ENCODE results near the gene CNTFR.

The CNTFR gene

DNA sequence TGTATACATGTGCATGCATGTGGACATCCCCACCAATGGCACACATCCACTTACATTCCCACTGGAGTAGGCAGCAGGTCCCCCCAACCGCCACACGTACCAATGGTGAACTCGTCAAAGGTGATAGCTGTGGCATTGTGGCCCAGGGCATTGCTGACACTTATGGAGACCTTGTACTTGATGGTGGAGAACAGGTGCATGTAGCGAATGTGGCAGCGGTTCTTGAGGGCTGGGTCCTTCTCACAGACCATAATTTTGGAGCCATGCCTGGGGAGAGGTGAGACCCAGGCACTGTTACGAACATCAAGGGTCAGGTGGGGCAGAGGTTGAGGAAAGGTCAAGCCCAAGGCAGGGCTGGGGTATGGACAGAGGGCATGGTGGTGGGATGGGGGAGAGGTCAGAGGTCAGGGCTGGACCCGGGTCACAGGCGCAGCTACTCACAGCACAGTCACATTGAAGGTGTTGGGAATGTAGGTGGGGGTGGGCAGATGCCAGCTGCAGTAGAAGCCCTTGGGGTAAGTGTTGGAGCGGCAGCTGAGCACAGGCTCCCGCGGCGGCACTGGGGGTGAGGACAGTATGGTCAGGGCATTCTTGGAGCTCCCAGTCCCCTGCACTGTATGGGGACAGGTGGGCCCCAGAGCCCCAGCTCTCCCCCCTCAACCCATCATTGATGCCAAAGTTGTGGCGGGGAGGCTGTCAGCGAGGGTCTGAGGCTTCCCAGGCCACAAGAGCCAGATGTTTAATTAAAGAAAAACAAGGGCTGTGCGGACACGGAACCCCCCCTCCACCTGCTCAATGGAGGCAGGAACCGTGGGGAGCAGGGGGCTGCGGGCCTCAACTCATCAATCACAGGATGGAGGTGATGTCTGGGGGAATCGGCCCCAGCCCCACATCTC lies 31.9 kb downstream of the CNTFR start:
- no peak overlapping the region for H3K4me3 ChIP-seq (replicated peaks; ENCODE audit: insufficient read depth, low read length)
- no peak for DNase-seq (ENCODE audit: low read depth in 1 of 2, low spot score in 1 of 2)
- no peak overlapping the region for H3K27ac ChIP-seq (replicated peaks)
- TF ChIP-seq SPI1 (IDR thresholded peaks at IDR 0.05; ENCODE audit: borderline replicate concordance, low read depth), result no peak
- TF ChIP-seq POLR2AphosphoS5 (IDR thresholded peaks at IDR 0.05; ENCODE audit: low read depth), result no peak
- TF ChIP-seq, protein P1, sequence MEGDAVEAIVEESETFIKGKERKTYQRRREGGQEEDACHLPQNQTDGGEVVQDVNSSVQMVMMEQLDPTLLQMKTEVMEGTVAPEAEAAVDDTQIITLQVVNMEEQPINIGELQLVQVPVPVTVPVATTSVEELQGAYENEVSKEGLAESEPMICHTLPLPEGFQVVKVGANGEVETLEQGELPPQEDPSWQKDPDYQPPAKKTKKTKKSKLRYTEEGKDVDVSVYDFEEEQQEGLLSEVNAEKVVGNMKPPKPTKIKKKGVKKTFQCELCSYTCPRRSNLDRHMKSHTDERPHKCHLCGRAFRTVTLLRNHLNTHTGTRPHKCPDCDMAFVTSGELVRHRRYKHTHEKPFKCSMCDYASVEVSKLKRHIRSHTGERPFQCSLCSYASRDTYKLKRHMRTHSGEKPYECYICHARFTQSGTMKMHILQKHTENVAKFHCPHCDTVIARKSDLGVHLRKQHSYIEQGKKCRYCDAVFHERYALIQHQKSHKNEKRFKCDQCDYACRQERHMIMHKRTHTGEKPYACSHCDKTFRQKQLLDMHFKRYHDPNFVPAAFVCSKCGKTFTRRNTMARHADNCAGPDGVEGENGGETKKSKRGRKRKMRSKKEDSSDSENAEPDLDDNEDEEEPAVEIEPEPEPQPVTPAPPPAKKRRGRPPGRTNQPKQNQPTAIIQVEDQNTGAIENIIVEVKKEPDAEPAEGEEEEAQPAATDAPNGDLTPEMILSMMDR (IDR thresholded peaks at IDR 0.05; ENCODE audit: insufficient read depth, low read length), result no peak
- TF ChIP-seq GABPA (IDR thresholded peaks at IDR 0.05; ENCODE audit: low read depth), result no peak
- TF ChIP-seq, protein P2, sequence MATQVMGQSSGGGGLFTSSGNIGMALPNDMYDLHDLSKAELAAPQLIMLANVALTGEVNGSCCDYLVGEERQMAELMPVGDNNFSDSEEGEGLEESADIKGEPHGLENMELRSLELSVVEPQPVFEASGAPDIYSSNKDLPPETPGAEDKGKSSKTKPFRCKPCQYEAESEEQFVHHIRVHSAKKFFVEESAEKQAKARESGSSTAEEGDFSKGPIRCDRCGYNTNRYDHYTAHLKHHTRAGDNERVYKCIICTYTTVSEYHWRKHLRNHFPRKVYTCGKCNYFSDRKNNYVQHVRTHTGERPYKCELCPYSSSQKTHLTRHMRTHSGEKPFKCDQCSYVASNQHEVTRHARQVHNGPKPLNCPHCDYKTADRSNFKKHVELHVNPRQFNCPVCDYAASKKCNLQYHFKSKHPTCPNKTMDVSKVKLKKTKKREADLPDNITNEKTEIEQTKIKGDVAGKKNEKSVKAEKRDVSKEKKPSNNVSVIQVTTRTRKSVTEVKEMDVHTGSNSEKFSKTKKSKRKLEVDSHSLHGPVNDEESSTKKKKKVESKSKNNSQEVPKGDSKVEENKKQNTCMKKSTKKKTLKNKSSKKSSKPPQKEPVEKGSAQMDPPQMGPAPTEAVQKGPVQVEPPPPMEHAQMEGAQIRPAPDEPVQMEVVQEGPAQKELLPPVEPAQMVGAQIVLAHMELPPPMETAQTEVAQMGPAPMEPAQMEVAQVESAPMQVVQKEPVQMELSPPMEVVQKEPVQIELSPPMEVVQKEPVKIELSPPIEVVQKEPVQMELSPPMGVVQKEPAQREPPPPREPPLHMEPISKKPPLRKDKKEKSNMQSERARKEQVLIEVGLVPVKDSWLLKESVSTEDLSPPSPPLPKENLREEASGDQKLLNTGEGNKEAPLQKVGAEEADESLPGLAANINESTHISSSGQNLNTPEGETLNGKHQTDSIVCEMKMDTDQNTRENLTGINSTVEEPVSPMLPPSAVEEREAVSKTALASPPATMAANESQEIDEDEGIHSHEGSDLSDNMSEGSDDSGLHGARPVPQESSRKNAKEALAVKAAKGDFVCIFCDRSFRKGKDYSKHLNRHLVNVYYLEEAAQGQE (IDR thresholded peaks at IDR 0.05; ENCODE audit: insufficient replicate concordance, low read depth), result no peak
- H3K27me3 ChIP-seq (ENCODE audit: insufficient read depth, poor library complexity, severe bottlenecking), result peaks cover 24% of the 10 kb centered on the region

DNA sequence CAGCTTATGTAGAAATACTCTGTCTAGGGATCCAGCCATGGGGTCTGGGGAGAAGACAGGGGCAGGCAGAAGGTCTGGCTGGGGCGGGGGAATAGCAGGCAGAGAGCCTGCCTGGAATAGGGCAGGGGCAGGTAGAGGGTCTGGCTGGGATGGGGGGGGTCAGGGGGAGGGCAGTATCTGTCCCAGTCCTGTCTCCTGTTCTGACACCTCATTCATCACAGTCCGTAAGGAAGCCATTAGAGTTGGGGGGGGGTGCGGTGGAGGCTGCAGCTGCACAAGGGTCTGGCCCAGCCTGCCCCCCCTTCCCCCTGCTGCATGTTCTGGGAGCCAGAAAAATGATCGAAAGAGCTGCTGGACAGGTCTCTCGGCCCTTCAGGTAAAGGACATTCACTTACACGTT lies 32.6 kb downstream of the CNTFR start:
- no peak overlapping the region for H3K4me3 ChIP-seq (replicated peaks; ENCODE audit: insufficient read depth, low read length)
- no peak for DNase-seq (ENCODE audit: low read depth in 1 of 2, low spot score in 1 of 2)
- TF ChIP-seq SPI1 (IDR thresholded peaks at IDR 0.05; ENCODE audit: borderline replicate concordance, low read depth), result no peak
- no peak overlapping the region for H3K27ac ChIP-seq (replicated peaks)
- H3K27me3 ChIP-seq (ENCODE audit: insufficient read depth, poor library complexity, severe bottlenecking), result peaks cover 24% of the 10 kb centered on the region

DNA sequence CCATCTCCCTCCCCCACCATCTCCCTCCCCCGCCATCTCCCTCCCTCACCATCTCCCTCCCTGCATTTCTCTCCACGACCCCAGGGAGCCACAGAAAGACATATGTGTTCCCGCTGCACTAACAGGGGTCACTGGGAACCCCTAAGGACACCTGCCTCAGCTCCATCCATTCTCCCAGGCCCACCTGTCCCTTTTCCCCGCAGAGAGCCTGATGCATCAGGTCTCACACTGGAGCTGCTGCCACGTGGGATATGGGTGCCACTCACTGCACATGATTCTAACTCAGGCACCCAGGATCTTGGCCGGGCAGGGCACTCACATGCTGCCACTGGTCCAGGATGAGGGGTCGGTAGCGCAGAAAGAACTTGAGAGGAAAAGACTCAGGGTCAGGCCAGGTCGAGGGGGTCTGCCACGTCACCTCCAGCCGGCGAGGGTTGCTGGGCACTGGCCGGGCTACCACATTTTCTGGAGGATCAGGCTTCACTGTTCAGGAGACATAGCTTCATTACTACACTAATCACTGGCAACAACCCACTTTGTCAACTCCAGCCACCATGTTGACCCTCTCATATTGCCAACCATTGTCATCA lies 33.5 kb downstream of the CNTFR start:
- H3K4me3 ChIP-seq (replicated peaks; ENCODE audit: insufficient read depth, low read length), result no peak overlapping the region
- no peak for DNase-seq (ENCODE audit: low read depth in 1 of 2, low spot score in 1 of 2)
- peaks cover 24% of the 10 kb centered on the region for H3K27me3 ChIP-seq (ENCODE audit: insufficient read depth, poor library complexity, severe bottlenecking)
- TF ChIP-seq POLR2AphosphoS5 (IDR thresholded peaks at IDR 0.05; ENCODE audit: low read depth) (no peak), GABPA (IDR thresholded peaks at IDR 0.05; ENCODE audit: low read depth) (no peak)
- TF ChIP-seq, protein P2 (IDR thresholded peaks at IDR 0.05; ENCODE audit: insufficient replicate concordance, low read depth), result no peak
- TF ChIP-seq, protein P1 (IDR thresholded peaks at IDR 0.05; ENCODE audit: insufficient read depth, low read length), result no peak
- no peak overlapping the region for H3K27ac ChIP-seq (replicated peaks)

DNA sequence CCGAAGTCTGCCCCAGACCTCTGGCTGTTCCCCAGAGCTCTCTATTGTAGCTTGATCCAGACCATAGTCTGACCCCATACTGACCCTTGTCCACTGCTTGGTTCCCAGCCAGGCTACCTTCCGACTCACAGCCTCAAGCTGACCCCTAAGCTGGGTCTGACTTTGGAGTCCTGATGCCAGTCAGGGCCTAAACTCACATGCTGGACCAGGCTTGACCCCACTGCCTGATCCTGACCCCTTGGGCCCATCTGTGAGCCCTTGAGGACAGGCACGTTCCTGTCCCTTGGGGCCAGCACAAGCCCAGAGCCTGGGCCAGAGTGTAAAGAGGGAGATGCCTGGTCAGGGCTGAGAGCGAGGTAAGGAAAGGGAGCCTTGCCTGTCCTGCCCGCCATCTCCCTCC lies 34.0 kb downstream of the CNTFR start:
- Histone ChIP-seq H3K27me3 (ENCODE audit: insufficient read depth, poor library complexity, severe bottlenecking) (peaks cover 24% of the 10 kb centered on the region), H3K4me3 (replicated peaks; ENCODE audit: insufficient read depth, low read length) (no peak overlapping the region), H3K27ac (replicated peaks) (no peak overlapping the region)
- DNase-seq (ENCODE audit: low read depth in 1 of 2, low spot score in 1 of 2), result no peak
- TF ChIP-seq, protein P1 (IDR thresholded peaks at IDR 0.05; ENCODE audit: insufficient read depth, low read length), result no peak
- TF ChIP-seq GABPA (IDR thresholded peaks at IDR 0.05; ENCODE audit: low read depth) (no peak), POLR2AphosphoS5 (IDR thresholded peaks at IDR 0.05; ENCODE audit: low read depth) (no peak), SPI1 (IDR thresholded peaks at IDR 0.05; ENCODE audit: borderline replicate concordance, low read depth) (no peak)
- TF ChIP-seq, protein P2 (IDR thresholded peaks at IDR 0.05; ENCODE audit: insufficient replicate concordance, low read depth), result no peak
